ENCODE measurements around the gene CADPS2.

GRCh38 chr7:122803851-122804250 lies 82.4 kb downstream of the CADPS2 start:
- TF ChIP-seq CTCF (IDR thresholded peaks at IDR 0.05): no peak
- TF ChIP-seq EZH2 (IDR thresholded peaks at IDR 0.05; ENCODE audit: borderline replicate concordance, insufficient read depth, low read depth, low read length, poor library complexity, severe bottlenecking): no peak
